ENCODE results near the gene MCEE.

The MCEE gene

DNA sequence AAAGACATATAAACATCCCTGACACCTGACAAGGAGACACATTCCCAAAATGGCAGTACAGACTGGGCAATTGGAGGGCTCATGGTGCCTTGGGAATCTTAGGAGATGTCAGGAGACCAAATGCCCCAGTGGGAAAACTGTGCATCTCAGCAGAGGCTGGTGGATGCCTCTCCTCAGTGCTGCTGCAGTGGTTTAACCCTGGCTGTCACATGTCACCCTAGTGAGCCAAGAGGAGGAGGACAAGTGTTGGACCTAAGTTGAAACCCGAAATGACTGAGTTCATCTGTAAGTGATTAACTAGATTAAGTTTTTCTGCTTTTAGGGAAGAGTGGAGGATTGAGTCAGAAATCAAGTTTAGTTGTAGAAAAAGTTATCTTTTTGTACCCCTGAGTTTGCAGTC is 66.8 kb downstream of the MCEE start:
- no peak for DNase-seq
- in situ Hi-C loops (cut with MboI; ENCODE audit: low pct_unique_long_range_greater_than_20kb, low sequenced_read_pairs) = no loop called here

GRCh38 chr2:71060871-71061270 is 69.2 kb downstream of the MCEE start:
- DNase-seq = no peak

GRCh38 chr2:71060211-71060610 is 69.8 kb downstream of the MCEE start:
- in situ Hi-C loops (cut with MboI; ENCODE audit: low pct_unique_long_range_greater_than_20kb, low sequenced_read_pairs) = no loop called here
- no peak for DNase-seq

More at GRCh38 chr2:71060871-71061270, 69.2 kb downstream of the MCEE start:
- in situ Hi-C loops (cut with MboI; ENCODE audit: low pct_unique_long_range_greater_than_20kb, low sequenced_read_pairs) = no loop called here

All from KBM-7 (cell line).